Stimulated activated CD4-positive, alpha-beta T cell treated with anti-CD3 and anti-CD28 coated beads, Interleukin-12 subunit alpha, Interleukin-12 subunit beta, amount 100 ng/mL, for 48 hours (primary cell): ENCODE results near the gene MAST3.

ENCODE experiments used
- DNase-seq, 3 donors: peaks; one replicate each; pipeline ENCODE4 v3.0.0-alpha.2; 2020; ENCODE audit warnings: low read depth in 2 of 3, low spot score in 1 of 3

The MAST3 gene

DNA sequence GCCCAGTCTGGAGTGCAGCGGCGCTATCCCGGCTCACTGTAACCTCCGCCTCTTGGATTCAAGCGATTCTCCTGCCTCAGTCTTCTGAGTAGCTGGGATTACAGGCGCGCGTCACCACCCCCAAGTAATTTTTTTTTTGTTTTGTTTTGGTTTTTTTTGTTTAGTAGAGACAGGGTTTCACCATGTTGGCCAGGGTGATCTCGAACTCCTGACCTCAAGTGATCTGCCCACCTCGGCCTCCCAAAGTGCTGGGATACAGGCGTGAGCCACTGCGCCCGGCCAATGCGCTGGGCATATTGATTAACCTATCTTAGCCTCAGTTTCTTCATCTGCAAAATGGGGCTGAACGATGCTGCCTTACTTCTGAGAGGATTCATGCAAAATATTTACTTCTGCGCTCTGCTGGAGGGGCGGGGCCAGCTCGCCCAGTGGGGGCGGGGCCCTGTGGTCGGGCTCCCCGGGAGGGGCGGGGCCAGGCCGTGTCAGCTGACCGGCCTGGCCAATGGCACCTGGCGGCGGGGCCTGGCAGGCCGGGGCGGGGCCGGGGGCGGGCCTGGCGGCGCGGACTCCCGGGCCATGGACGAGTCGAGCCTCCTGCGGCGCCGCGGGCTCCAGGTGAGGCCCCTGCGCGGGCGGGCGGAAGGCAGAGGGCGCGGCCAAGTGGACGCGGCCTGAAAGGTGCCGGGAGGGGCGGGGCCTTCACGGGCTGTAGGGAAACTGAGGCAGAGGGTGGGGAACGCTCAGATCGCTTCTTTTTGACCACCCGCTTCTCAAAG lies at the start of gene MAST3:
Gene MAST3, plus strand, starts transcription at position 562 of the 776 bp plus-strand sequence. Its CDS starts 15 bp downstream, at position 577.
- DNase-seq = peak; percentile 86 to 91 (median 89)

DNA sequence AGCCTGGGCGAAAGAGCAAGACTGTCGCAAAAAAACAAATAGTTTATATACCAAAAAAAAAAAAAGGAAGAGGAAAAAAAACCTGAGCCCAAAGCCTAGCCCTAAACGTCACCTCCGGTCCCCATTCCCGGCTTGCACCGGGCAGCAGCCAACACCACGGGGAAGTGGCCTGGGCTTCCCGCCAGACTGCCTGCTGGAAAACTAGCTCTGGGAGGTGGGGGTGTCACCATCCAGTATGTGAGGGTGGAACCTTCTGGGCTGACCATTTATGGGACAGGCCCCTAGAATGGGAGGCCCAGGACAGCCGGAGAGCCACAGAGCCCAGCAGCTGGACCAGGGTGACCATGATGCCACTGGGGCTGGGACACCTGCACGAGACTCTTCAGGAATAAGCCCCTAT lies 48.2 kb upstream of the MAST3 start:
- DNase-seq = no peak

DNA sequence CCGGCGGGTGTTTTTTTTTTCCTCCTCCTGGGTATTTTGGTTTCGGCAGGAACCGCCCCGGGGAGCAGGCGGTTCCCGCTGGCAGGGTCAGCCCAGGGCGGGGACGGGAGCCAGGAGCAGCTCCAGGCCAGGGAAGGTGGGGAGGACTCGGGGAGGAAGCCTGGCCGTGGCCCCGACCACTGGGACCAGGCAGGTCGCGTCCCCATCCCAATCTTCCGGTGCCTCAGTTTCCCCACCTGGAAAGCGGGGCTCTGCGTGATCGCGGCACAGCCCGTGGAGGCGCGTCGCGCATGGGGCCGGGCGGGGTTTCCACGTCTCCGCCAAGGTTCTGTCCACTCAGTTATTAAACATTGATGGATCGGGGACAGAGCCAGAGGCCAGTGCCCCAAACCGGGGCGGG lies 45.7 kb upstream of the MAST3 start:
- no peak for DNase-seq

DNA sequence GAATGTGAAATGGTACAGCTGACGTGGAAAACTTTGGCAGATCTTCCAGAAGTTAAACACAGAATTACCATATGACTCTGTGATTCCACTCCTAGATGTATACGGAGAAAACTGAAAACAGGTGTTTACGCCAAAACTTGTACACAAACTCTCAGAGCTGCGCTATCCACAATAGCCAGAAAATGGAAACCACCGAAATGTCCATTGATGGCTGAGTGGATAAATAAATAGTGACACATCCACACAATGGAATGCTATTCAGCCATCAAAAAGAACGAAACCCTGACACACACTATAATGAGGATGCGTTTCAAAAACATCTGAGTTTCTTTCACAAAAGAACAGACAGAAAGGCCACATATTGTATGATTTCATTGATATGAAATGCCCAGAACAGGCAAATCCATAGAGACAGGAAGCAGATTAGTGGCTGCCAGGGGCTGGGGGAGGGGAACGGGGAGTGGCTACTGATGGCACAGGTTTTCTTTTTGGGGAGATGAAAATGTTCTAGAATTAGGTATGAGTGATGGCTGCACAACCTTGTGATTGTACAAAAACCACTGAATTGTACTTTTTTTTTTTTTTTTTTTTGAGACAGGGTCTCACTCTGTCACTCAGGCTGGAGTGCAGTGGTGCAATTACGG lies 43.9 kb upstream of the MAST3 start:
- no peak for DNase-seq

DNA sequence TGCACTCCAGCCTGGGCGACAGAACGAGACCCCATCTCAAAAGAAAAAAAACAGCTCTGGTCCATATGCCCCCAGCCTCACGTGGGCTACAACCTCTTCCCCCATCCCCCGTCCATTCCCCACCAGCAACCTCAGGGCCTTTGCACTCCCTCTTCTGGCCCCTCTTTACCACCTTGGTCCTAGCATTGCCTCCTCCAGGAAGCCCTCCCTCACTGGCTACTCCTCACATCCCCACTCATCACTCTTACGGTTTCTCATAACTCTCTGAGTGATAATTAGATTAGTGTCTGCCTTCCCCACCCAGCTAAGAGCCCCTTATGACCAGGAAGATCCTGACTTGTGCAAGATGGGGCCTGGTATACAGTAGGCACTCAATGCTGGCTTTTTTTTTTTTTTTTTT lies 41.6 kb upstream of the MAST3 start:
- no peak for DNase-seq

DNA sequence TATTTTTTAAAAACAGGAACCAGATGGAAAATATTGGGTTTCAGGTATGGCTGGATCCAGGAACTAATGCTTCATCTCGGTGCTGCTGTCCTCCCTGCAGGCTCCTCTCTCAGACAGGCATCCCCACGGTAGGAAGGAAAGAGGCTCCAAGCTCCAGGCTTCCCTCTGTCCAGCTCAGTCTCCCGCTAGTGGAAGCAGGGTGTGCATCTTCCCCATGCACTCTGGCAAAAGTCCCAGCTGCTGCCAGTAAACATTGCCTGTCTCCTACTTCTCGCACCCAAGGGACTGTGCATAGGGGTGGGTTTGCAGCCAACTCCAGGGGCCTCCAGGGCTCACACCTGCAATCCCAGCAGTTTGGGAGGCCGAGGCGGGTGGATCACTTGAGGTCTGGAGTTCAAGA lies 40.0 kb upstream of the MAST3 start:
- no peak for DNase-seq

DNA sequence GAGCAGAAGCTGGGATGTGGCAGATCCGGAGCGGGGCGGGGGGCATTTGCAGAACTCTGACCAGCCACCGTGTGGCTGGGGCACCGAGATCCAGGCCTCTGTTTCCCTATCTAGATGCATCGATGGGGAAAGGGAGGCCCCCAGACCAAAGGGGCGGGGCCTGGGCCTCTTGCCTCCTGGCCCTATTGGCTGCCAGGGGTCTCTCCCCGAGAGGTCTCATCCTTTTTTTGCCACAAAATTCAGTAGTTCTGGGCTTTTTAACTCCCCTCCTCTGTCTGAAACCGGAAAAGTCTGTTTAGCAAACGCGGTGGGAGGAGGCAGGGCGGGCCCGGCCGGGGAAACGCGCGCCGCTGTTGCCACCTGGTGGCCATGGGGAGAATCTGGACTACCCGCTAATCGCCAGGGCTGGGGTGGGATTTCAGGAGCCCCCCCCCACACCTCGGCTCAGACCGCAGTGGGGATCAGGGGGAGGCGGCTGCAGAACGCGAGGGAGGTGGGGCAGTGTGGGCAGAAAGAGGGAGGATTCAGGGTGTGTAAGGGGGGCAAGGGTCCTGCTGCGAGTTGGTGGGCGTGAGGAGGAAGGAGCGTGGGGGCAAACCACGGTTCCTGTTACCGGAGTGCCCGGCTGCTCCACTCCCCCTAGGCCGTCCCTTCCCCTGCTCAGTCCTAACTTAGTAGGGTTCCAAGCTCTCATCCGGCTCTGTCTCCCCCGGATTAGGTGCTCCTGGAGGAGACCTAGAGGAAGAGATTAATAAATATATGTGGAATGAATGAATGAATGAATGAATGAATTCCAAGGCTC lies 39.2 kb upstream of the MAST3 start:
- peak; percentile 55 to 76 (median 74) for DNase-seq

DNA sequence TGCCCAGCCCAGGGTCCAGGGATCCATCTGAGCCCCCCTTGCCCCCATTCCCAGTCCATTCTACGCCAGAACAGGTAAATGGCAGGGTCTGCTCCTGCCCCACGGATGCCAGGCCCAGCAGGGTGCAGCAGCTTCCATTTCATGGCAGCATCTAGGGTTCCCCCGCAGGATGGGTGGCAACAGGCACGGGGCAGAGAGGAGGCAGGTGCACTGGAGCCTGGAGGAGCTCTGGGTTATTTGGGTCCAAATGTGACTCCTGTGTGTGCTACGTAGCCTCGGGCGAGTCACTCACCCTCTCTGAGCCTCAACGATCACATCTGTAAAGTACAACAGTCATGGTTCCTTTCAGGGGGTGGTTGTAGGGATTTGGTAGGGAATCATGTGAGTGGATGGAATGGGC lies 38.3 kb upstream of the MAST3 start:
- DNase-seq = no peak

DNA sequence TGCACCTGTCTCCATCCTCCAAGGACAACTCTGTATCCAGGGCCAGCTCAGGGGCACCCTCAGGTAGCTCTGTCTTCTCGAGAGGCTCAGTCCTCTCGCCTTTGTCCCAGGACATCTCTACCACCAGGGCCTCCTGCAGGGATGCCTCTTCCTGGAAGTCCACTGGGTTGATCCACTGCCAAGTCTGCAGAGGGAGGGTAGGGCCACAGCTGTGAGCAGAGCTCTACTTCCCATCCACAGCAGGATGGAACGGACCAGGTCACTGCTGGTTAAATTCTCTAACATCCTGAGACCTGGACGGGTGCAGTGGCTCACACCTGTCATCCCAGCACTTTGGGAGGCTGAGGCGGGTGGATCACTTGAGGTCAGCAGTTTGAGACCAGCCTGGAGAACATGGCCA lies 37.7 kb upstream of the MAST3 start:
- no peak for DNase-seq

DNA sequence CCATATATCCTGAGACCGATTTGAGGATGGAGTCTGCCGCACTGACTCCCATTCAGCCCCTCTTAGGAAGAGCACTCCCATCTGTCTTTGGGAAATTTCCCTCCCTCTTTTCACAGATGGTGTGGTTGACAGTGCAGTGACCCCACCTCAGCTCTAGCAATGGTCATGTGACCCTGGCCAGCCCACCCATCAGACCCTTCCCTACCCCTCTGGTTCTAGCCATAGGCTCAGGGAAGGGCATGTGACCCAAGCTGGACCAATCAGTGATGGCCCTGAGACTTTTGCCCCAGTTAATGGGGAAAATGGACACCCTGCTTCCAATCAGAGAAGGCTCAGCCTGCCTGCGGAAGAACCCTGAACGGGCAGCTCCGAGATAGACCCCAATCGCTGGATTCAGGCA lies 37.1 kb upstream of the MAST3 start:
- DNase-seq = no peak

DNA sequence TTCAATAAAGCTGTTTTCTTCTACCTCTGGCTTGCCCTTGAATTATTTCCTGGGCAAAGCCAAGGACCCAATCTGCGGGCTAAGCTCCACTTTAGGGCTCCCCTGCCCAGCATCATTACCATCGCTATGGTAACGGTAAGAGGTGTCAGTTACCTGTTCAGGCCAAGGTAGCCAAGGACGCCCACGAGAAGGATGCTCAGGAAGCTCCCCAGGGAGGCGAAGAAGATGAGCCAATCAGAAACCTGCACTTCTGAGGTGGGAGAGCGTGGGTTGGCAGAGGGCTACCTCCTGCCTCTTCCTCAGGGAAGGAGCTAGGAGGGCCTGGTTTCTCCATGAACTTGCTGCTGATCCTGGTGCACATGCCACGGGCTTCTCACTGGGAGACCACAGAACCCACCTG lies 35.5 kb upstream of the MAST3 start:
- no peak for DNase-seq

DNA sequence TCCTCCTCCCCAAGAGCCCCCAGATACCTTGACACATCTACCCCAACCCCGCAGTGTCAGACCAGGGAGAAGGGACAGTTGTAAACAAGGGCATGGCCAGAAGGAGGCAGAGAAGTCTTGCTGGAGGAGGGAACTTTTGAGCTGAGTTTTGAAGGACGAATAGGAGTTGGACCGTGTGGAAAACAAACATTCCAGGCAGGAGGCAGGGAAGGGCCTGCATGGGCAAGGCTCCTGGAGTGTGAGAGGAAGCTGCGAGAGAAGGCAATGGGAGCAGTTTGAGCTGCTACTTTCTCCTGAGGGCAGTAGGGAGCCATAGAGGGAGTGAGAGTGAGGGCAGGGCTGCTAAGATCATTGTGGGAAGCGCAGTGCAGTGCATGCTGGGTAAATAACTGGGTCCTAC lies 34.1 kb upstream of the MAST3 start:
- DNase-seq = no peak

DNA sequence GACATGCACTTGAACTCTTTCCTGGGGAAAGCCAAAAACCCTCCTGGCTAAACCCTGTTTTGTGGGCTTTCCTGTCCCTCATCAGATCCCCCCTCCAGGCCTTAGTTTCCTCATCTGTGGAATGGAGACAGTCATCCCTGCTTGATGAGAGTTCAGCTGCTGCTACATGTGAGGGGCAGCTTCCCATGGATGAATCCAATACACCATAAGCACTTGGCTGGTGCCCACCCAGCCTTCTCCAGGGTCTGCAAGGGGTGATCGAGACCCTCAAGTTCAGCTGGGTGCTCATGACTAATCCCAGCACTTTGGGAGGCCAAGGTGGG lies 32.4 kb upstream of the MAST3 start:
- DNase-seq = no peak

DNA sequence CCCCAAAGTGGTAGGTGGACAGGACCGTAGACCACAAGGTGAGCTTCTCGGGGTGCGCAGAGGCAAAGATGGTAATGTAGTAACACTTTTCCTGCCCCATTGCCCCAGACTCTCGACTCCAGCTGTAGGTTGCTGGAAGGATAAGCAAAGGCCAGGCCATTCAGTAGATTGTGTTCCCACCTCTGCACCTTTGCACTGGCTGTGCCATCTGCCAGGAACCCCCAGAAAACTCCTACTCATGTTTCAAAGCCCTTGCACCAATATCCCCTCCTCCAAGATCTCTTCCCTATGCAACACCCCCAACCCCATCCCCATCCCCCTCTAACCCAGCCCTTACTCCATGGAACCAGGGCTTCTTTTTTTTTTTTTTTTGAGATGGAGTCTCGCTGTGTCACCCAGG lies 29.2 kb upstream of the MAST3 start:
- no peak for DNase-seq

DNA sequence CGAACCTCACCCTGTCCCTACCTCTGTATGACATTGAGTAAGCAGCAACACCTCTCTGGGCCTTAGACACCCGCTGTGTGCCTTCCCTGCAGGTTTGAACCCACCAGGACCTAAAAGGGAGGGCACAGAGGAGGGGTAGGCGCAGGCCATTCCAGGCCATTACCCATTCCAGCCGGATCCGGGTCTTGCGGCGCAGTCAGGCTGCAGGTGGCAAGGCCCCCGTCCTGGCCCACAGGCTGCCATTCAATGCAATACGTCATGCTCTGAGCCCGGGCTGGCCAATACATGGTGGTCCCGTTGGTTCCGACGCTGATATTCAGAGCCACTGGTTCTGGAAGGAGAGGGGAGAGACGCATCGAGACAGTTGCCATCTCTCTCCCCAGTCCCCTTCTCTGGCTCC lies 28.2 kb upstream of the MAST3 start:
- no peak for DNase-seq

DNA sequence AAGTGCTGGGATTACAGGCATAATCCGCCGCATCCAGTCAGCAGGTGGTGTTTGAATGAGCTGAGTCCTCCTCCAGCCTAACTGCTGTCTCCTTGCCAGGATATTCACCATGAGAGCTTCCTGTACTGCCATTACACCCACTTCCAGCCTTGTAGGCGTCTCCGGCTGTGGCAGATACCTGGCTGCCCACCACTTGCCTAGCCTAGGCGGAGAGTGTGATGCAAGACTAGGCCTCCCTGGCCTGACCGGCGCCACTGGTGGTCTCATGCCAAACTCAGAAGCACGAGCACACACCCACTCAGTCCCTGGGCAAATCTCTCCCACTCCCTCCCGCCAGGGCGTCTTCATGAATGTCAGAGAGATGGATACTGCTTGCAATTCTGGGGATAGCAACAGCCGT lies 27.4 kb upstream of the MAST3 start:
- DNase-seq = no peak

DNA sequence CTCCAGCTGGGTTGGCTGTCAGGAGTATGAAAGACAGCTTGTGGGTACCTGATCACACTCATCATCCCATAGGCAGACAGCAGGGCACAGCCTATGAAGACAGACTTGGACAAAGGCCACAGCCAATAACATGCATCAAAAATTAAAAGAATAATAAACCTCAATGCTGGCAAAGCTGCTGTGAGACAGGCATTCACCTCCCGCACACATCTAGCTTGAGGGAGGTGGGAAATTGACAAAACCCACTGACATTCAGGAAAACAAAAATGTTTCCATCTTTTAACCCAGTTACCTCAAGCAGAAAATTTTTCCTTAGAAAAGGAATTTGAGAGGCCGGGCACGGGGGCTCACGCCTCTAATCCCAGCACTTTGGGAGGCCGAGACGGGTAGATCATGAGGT lies 25.2 kb upstream of the MAST3 start:
- no peak for DNase-seq

DNA sequence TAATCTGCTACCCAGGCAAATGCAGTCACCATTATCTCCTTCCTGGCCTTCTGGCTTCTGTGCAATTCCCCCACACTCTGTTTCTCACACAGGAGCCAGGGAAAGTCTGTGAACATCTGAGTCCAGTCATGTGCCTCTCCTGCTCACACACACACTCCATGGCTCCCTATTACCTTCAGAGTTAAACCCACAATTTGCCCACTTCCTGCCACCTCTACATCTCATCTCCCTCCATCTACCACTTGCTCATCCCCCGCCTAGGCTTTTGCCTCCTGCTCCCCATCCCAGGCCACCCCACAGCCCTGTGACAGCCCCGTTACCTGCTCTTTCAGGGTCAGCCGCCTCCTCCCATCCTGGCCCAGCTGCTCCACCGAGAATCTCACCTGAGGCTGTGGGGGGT lies 24.4 kb upstream of the MAST3 start:
- no peak for DNase-seq

DNA sequence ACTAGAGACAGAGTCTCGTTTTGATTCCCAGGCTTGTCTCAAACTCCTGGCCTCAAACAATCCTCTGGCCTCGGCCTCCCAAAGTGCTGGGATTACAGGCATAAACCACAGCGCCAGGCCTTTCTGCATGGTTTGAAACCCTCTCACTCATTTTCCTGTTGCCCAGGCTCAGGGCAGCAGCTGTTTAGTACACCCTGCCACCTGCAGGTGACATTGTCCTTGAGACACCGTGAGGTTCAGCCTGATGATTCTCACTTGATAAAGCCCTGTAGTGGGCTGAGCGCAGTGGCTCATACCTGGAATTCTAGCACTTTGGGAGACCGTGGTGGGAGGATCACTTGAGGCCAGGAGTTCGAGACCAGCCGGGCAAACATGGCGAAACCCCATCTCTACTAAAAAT lies 23.4 kb upstream of the MAST3 start:
- DNase-seq = no peak

DNA sequence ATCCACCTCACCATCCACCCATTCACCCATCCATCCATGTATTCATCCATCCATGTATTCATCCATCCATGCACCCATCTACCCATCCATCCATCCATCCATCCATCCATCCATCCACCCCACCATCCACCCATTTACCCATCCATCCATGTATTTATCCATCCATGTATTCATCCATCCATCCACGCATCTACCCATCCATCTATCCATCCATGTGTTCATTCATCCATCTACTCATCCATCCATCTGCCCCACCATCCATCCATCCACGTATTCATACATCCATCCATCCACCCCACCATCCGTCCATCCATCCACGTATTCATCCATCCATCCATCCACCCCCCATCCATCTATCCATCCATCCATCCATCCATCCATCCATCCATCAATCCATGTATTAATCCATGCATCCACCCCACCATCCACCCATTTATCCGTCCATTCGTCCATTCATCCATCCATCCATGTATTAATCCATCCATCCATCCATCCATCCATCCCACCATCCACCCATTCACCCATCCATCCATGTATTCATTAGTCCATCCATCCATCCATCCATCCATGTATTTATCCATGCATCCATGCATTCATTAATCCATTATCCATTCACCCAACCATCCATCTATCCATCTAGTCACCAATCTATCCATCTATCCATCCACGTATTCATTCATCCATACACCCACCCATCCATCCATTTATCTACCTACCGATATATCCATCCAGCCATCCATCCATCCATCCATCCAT lies 13.5 kb upstream of the MAST3 start:
- DNase-seq = no peak

DNA sequence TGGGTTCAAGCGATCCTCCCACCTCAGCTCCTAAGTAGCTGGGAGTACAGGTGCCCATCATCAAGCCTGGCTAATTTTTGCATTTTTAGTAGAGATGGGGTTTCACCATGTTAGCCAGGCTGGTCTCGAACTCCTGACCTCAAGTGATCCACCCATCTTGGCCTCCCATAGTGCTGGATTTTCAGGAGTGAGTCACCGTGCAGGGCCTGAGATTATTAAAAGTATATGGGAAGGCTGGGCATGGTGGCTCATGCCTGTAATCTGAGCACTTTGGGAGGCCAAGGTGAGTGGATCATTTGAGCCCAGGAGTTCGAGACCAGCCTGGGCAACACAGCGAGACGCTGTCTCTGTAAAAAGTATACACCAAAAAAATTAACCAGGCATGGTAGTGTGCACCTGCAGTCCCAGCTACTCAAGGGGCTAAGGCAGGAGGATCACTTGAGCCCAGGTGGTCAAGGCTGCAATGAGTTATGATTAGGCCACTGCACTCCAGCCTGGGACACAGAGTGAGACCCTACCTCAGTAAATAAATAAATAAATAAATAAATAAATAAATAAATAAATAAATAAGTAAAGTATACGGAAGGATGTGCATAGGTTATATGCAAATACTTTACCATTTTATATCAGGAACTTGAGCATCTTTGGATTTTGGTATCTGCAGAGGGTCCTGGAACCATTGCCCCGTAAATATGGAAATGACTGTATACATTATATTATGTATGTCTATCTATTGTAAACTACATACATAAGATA lies 11.7 kb upstream of the MAST3 start:
- DNase-seq = no peak
